WTC11 (cell line): ENCODE measurements around the gene SOCS3.

Experiments used
- ATF2 ChIP-seq: sonication (generic); formaldehyde crosslinking; IDR thresholded peaks from 2 replicates; pipeline ENCODE4 v1.8.1; 2022; ENCODE audit warnings: low read depth, missing genetic modification reagents, borderline replicate concordance
- CTCF ChIP-seq: fragments of 200-600 bp; IDR thresholded peaks from 2 replicates; pipeline ENCODE4 v1.8.0; 2022; ENCODE audit warnings: antibody characterized with exemption
- ELF4 ChIP-seq: sonication (generic); formaldehyde crosslinking; IDR thresholded peaks from 2 replicates; pipeline ENCODE4 v1.8.1; 2022; ENCODE audit warnings: low read depth, mild to moderate bottlenecking, moderate library complexity, missing genetic modification reagents
- FOXJ3 ChIP-seq: sonication (generic); formaldehyde crosslinking; IDR thresholded peaks from 2 replicates; pipeline ENCODE4 v1.9.0; 2021; ENCODE audit warnings: missing genetic modification reagents, mild to moderate bottlenecking, borderline replicate concordance
- HMGA2 ChIP-seq: fragments of 250-450 bp; sonication (Bioruptor Pico); IDR thresholded peaks from 2 replicates; pipeline ENCODE4 v1.4.0; 2021; ENCODE audit warnings: mild to moderate bottlenecking, moderate library complexity
- IRF1 ChIP-seq: sonication (generic); formaldehyde crosslinking; IDR thresholded peaks from 2 replicates; pipeline ENCODE4 v1.8.0; 2023; ENCODE audit warnings: missing genetic modification reagents
- MAX ChIP-seq: sonication (generic); formaldehyde crosslinking; IDR thresholded peaks from 2 replicates; pipeline ENCODE4 v1.8.0; 2022; ENCODE audit warnings: mild to moderate bottlenecking, missing genetic modification reagents
- MYBL2 ChIP-seq: sonication (generic); formaldehyde crosslinking; IDR thresholded peaks from 2 replicates; pipeline ENCODE4 v1.8.1; 2023; ENCODE audit warnings: mild to moderate bottlenecking, moderate library complexity, missing genetic modification reagents
- NR3C1 ChIP-seq: sonication (generic); formaldehyde crosslinking; conservative IDR thresholded peaks from 2 replicates; pipeline ENCODE4 v1.8.1; 2023; ENCODE audit warnings: low read depth, mild to moderate bottlenecking, missing genetic modification reagents
- PREB ChIP-seq: sonication (generic); formaldehyde crosslinking; IDR thresholded peaks from 2 replicates; pipeline ENCODE4 v1.8.1; 2022; ENCODE audit warnings: mild to moderate bottlenecking, missing genetic modification reagents, moderate library complexity, borderline replicate concordance
- USF2 ChIP-seq: sonication (generic); formaldehyde crosslinking; IDR thresholded peaks from 2 replicates; pipeline ENCODE4 v1.8.1; 2023; ENCODE audit warnings: mild to moderate bottlenecking, missing genetic modification reagents, moderate library complexity
- ZNF416 ChIP-seq: fragments of 250-450 bp; sonication (Bioruptor Pico); IDR thresholded peaks from 2 replicates; pipeline ENCODE4 v1.9.0; 2021; ENCODE audit warnings: mild to moderate bottlenecking, inconsistent platforms

- no peak for TF ChIP-seq ATF2 (CRISPR knock-in tag)
- TF ChIP-seq IRF1, result no peak
- TF ChIP-seq MAX (CRISPR knock-in tag), result no peak
- TF ChIP-seq ELF4, result no peak
- TF ChIP-seq CTCF, result no peak
- no peak for TF ChIP-seq MYBL2 (CRISPR knock-in tag)
- no peak for TF ChIP-seq HMGA2 (CRISPR knock-in tag)
- no peak for TF ChIP-seq ZNF416 (CRISPR knock-in tag)
- TF ChIP-seq USF2 (CRISPR knock-in tag), result no peak
- no peak for TF ChIP-seq NR3C1 (CRISPR knock-in tag)
- TF ChIP-seq FOXJ3 (CRISPR knock-in tag), result no peak
- TF ChIP-seq PREB, result no peak
Measured at GRCh38 chr17:78327880-78328279, 32.0 kb downstream of the SOCS3 start.
